Measurements from ENCODE around the gene MYOM3. TPM values are rescaled to one million over a fixed set of nuclear protein-coding genes. Genes with fewer than 3 reads are reported as not detected.
"Not testable (repeated sequence)": the region's sequence is repeated elsewhere in the genome, so short reads cannot be mapped to it uniquely, and the experiment has no call there.

The MYOM3 gene
- total RNA-seq, 1 donor from 2014 or later: 0.70 TPM

DNA sequence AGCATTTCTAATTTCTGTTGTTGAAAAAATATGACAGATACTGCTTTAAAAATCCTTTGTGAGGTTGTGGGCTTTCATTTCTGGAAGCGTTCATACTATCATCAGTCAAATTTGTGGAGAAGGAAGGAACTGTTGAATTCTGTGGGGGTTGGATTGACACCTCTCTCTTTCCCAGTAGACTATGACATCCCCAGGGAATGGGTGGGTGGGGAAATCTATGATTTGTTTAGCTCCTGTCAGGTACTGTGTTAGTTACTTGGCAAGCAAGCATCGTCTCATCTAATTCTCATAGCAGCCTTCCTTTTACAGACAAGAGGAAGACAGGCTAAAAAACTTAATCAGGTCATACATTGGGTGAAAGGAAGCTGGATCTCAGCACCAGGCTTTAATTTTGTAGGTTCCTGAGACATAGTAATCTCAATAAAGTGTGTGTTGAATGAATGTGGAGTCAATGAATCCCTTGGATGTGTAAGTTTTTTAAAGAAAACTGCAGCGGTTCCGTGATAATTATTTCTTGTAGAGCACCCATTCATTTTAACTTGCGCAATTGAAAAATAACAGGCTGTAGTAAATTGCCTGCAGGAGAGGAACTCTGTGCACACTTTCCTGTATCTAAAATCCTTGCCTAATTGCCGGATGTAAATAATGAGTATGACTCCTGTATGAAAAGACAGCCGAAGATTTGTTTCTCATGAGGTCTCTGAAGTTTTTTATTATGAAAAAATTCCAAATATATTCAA, 60.6 kb downstream of the MYOM3 start:
- no peaks in the 10 kb centered on the region for H3K27me3 Mint-ChIP-seq (ENCODE audit: low read depth)
- H3K4me3 Mint-ChIP-seq (ENCODE audit: unreplicated experiment): no peak overlapping the region

DNA sequence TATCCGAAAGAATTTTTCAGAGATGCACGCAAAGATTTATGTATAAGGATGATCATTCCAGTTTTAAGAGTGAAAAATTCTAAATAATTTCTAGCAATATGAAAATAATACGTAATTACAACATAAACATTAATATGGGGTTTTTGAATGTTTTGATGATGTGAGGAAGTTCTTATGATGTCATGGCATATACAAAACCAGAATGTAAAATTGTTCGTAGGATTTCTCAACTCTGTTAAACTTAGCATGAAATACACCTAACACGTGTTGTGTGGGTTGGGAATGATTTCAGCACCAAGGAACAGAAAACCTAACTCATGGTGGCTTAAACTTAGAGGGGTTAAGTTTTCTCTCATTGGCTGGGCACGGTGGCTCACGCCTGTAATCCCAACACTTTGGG, 62.2 kb downstream of the MYOM3 start:
- Mint-ChIP-seq H3K9me3 (ENCODE audit: low read depth) (peaks cover 3% of the 10 kb centered on the region), H3K36me3 (ENCODE audit: low read depth) (no peaks in the 10 kb centered on the region), H3K27ac (ENCODE audit: unreplicated experiment) (no peak overlapping the region), H3K4me1 (ENCODE audit: low read depth) (peaks cover 49% of the 10 kb centered on the region), H3K4me3 (ENCODE audit: unreplicated experiment) (no peak overlapping the region), H3K27me3 (ENCODE audit: low read depth) (no peaks in the 10 kb centered on the region)
- no peak for TF ChIP-seq CTCF (IDR thresholded peaks at IDR 0.05)
- DNase-seq (ENCODE audit: low spot score): no peak

More for the DNA sequence above, 60.6 kb downstream of the MYOM3 start:
- no peaks in the 10 kb centered on the region for H3K36me3 Mint-ChIP-seq (ENCODE audit: low read depth)
- H3K27ac Mint-ChIP-seq (ENCODE audit: unreplicated experiment): peak overlapping the region; percentile 51
- no peak for DNase-seq (ENCODE audit: low spot score)
- no peak for TF ChIP-seq CTCF (IDR thresholded peaks at IDR 0.05)
- H3K9me3 Mint-ChIP-seq (ENCODE audit: low read depth): peaks cover 3% of the 10 kb centered on the region
- peaks cover 42% of the 10 kb centered on the region for H3K4me1 Mint-ChIP-seq (ENCODE audit: low read depth)

DNA sequence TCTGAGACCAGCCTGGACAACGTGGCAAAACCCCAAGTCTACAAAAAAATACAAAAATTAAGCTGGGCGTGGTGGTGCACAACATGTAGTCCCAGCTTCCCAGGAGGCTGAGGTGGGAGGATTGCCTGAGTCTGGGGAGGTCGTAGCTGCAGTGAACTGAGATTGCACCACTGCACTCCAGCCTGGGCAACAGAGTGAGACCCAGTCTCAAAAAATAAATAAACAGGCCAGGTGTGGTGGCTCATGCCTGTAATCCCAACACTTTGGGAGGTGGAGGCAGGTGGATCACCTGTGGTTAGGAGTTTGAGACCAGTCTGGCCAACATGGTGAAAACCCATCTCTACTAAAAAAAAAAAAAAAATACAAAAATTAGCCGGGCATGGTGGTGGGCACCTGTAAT, 63.0 kb downstream of the MYOM3 start:
- H3K4me1 Mint-ChIP-seq (ENCODE audit: low read depth): peaks cover 49% of the 10 kb centered on the region
- not testable (repeated sequence) for H3K27ac Mint-ChIP-seq (ENCODE audit: unreplicated experiment); DNase-seq (ENCODE audit: low spot score); H3K27me3 Mint-ChIP-seq (ENCODE audit: low read depth); H3K36me3 Mint-ChIP-seq (ENCODE audit: low read depth); H3K9me3 Mint-ChIP-seq (ENCODE audit: low read depth); H3K4me3 Mint-ChIP-seq (ENCODE audit: unreplicated experiment)

DNA sequence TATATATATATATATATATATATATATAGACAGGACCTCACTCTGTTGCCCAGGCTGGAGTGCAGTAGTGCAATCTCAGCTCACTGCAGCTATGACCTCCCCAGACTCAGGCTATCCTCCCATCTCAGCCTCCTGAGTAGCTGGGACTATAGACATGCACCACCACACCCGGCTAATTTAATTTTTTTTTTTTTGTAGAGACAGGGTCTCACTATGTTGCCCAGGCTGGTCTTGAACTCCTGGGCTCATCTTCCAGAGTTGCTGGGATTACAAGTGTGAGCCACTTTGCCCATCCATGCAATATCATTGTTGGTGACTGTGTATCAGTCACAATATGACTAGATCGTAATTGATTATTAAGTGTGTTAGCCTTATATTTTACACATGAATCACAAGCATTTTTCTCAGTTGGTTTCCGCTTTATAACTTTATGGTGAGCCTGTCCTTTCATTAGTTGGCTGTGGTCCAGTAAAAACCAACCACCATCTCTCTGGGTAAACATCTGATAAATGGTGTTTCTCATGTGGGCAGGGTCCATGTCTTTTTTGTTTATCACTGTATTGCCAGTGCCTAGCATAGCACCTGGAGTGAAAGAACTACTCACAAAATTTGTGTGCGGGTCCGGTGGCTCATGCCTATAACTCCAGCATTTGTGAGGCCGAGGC, 63.6 kb downstream of the MYOM3 start:
- Mint-ChIP-seq H3K36me3 (ENCODE audit: low read depth) (no peaks in the 10 kb centered on the region), H3K27ac (ENCODE audit: unreplicated experiment) (no peak overlapping the region), H3K9me3 (ENCODE audit: low read depth) (no peaks in the 10 kb centered on the region), H3K4me3 (ENCODE audit: unreplicated experiment) (no peak overlapping the region), H3K27me3 (ENCODE audit: low read depth) (no peaks in the 10 kb centered on the region), H3K4me1 (ENCODE audit: low read depth) (peaks cover 52% of the 10 kb centered on the region)
- no peak for TF ChIP-seq CTCF (IDR thresholded peaks at IDR 0.05)
- DNase-seq (ENCODE audit: low spot score): no peak

DNA sequence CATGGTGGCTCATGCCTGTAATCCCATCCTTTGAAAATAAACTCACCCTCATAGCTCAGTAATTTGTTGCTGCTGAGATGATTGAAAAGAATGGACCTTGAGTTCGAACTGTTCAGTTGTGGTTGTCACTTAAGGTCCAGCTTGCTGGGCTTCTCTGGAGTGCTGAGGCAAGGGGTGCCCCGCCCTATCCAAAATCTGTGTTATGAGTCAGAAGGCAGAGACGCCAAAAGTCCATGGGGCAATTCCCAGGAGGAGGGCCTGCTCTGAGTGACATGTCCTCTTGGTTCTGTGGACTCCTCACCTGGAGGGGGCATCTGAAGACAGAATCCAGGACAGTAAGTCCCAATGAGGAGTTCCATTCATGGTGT, 64.8 kb downstream of the MYOM3 start:
- Mint-ChIP-seq H3K4me1 (ENCODE audit: low read depth) (peaks cover 47% of the 10 kb centered on the region), H3K9me3 (ENCODE audit: low read depth) (no peaks in the 10 kb centered on the region), H3K36me3 (ENCODE audit: low read depth) (no peaks in the 10 kb centered on the region), H3K27me3 (ENCODE audit: low read depth) (no peaks in the 10 kb centered on the region), H3K4me3 (ENCODE audit: unreplicated experiment) (no peak overlapping the region), H3K27ac (ENCODE audit: unreplicated experiment) (peak overlapping the region; percentile 22)
- no peak for DNase-seq (ENCODE audit: low spot score)
- no peak for TF ChIP-seq CTCF (IDR thresholded peaks at IDR 0.05)
